ENCODE data around the gene MAP3K14.

GRCh38 chr17:45364531-45365390 is 47.9 kb upstream of the MAP3K14 start:
- peak in 1 of 6 experiments; percentile 24 for TF ChIP-seq CTCF (IDR thresholded peaks at IDR 0.05)
- no peak for TF ChIP-seq POLR2A (IDR thresholded peaks at IDR 0.05)

Measured in esophagus squamous epithelium (tissue), 4 donors.